HG03469 (cell line): Measurements from ENCODE around the gene HECTD3.
A peak's percentile ranks its signal among the peaks of the same experiment; 100 is the strongest.
"Not testable (repeated sequence)": the region's sequence is repeated elsewhere in the genome, so short reads cannot be mapped to it uniquely, and the experiment has no call there.

Experiments
- ATAC-seq: cut with Tn5 transposase; IDR thresholded peaks from one replicate; pipeline ENCODE4 v1.9.1; 2021; ENCODE audit warnings: mild to moderate bottlenecking, moderate library complexity, moderate number of reproducible peaks; ENCODE audit not compliant: unreplicated experiment

Gene HECTD3

GRCh38 chr1:45014321-45015028, 3.4 kb upstream of the HECTD3 start:
- no peak for ATAC-seq

- no peak for ATAC-seq
Observed at GRCh38 chr1:45013551-45014209, 2.6 kb upstream of the HECTD3 start.

- ATAC-seq = no peak
Observed at GRCh38 chr1:45012639-45013278, 1.6 kb upstream of the HECTD3 start.

- peak; percentile 71 for ATAC-seq
Observed at GRCh38 chr1:45011837-45012638, 914 bp upstream of the HECTD3 start, which contains the start of gene UROD. Gene UROD (plus strand): TSS chr1:45012254. CDS start chr1:45012266, 12 bp downstream.

GRCh38 chr1:45009956-45010854, 919 bp downstream of the HECTD3 start:
- ATAC-seq = no peak

GRCh38 chr1:45009296-45009865, 1.7 kb downstream of the HECTD3 start:
- ATAC-seq = no peak

- no peak for ATAC-seq
Observed at GRCh38 chr1:45008516-45008915, 2.6 kb downstream of the HECTD3 start.

GRCh38 chr1:45008076-45008475, 3.0 kb downstream of the HECTD3 start:
- ATAC-seq = no peak

- no peak for ATAC-seq
Observed at GRCh38 chr1:45007311-45007710, 3.8 kb downstream of the HECTD3 start.

- no peak for ATAC-seq
Observed at GRCh38 chr1:45005761-45006160, 5.4 kb downstream of the HECTD3 start.

- ATAC-seq = no peak
Observed at GRCh38 chr1:45004281-45004920, 6.7 kb downstream of the HECTD3 start.

GRCh38 chr1:45003741-45004140, 7.4 kb downstream of the HECTD3 start:
- no peak for ATAC-seq

- ATAC-seq = no peak
Observed at GRCh38 chr1:45002650-45003645, 8.2 kb downstream of the HECTD3 start.

- not testable (repeated sequence) for ATAC-seq
Observed at GRCh38 chr1:45001576-45001975, 9.5 kb downstream of the HECTD3 start.

GRCh38 chr1:45001011-45001481, 10.1 kb downstream of the HECTD3 start:
- no peak for ATAC-seq

- no peak for ATAC-seq
Observed at GRCh38 chr1:44999232-44999631, 11.9 kb downstream of the HECTD3 start.

- no peak for ATAC-seq
Observed at GRCh38 chr1:44995467-44996238, 15.5 kb downstream of the HECTD3 start.
